Mammary epithelial cell (primary cell): ENCODE results near the gene SPATA46.

Experiments
- EZH2 ChIP-seq: IDR thresholded peaks from 2 replicates; pipeline ENCODE4 v1.6.1; 2012; ENCODE audit warnings: low read length, inconsistent platforms, borderline replicate concordance
- TF ChIP-seq, protein P1 (sequence below), 2 donors: IDR thresholded peaks in 1 of 2; conservative IDR thresholded peaks in 1 of 2; 2 replicates each; pipeline ENCODE4 v1.5.1; 2011 to 2012; ENCODE audit warnings: inconsistent platforms in 2 of 2, low read length in 2 of 2, mild to moderate bottlenecking in 2 of 2, control low read depth in 1 of 2, low read depth in 1 of 2; ENCODE audit not compliant: insufficient read depth in 1 of 2; ENCODE audit errors: extremely low read depth in 1 of 2

DNA sequence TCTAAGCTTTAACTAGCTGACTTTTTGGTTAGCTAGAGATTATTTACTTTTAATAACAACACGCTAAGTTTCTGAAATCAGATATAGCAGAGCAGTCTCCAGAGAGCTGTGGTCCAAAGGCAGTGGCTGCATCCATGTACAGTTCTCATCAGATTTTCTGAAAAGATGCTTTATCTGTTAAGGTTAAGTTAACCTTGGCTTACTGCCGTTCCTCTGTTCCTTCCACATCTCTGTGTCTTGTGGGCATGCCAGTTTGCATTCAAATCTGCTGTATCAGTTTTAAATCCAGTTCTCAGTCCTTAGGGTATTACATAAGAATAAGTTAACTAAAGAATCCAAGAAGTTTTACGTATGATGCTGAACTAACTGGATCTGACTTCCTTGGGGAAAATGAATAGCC is 46.8 kb downstream of the SPATA46 start:
- TF ChIP-seq, protein P1, sequence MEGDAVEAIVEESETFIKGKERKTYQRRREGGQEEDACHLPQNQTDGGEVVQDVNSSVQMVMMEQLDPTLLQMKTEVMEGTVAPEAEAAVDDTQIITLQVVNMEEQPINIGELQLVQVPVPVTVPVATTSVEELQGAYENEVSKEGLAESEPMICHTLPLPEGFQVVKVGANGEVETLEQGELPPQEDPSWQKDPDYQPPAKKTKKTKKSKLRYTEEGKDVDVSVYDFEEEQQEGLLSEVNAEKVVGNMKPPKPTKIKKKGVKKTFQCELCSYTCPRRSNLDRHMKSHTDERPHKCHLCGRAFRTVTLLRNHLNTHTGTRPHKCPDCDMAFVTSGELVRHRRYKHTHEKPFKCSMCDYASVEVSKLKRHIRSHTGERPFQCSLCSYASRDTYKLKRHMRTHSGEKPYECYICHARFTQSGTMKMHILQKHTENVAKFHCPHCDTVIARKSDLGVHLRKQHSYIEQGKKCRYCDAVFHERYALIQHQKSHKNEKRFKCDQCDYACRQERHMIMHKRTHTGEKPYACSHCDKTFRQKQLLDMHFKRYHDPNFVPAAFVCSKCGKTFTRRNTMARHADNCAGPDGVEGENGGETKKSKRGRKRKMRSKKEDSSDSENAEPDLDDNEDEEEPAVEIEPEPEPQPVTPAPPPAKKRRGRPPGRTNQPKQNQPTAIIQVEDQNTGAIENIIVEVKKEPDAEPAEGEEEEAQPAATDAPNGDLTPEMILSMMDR (conservative IDR thresholded peaks at IDR 0.05 in 1 of 2, IDR thresholded peaks at IDR 0.05 in 1 of 2; ENCODE audit: extremely low read depth in 1 of 2, insufficient read depth in 1 of 2, low read depth in 1 of 2, low read length in 2 of 2): no peak
- no peak for TF ChIP-seq EZH2
